Endodermal cell (in vitro differentiated cells): Measurements from ENCODE around the gene LRRC74B. TPM values are rescaled to one million over a fixed set of nuclear protein-coding genes. Genes with fewer than 3 reads are reported as not detected.
A peak's percentile ranks its signal among the peaks of the same experiment; 100 is the strongest.

Source experiments
- DNase-seq: peaks from one replicate; pipeline ENCODE4 v3.0.0-alpha.2; 2017
- H3K27ac ChIP-seq: 2 replicates; pipeline ENCODE4 v1.5.1; 2013; ENCODE audit warnings: mild to moderate bottlenecking, low read depth, low read length, moderate library complexity
- H3K27me3 ChIP-seq: 2 replicates; pipeline ENCODE4 v1.6.1; 2013; ENCODE audit warnings: mild to moderate bottlenecking, low read length, moderate library complexity; ENCODE audit not compliant: insufficient read depth, control insufficient read depth, poor library complexity, severe bottlenecking
- H3K36me3 ChIP-seq: 2 replicates; pipeline ENCODE4 v1.7.0; 2013; ENCODE audit warnings: mild to moderate bottlenecking, low read length, moderate library complexity; ENCODE audit not compliant: control insufficient read depth, insufficient read depth
- H3K4me1 ChIP-seq: one replicate; pipeline ENCODE4 v1.7.0; 2013; ENCODE audit warnings: low read length; ENCODE audit not compliant: control insufficient read depth, insufficient read depth
- H3K4me3 ChIP-seq: 2 replicates; pipeline ENCODE4 v1.5.1; 2013; ENCODE audit warnings: mild to moderate bottlenecking, low read length, moderate library complexity
- H3K9ac ChIP-seq: 2 replicates; pipeline ENCODE4 v1.6.1; 2013; ENCODE audit warnings: mild to moderate bottlenecking, low read length, moderate library complexity; ENCODE audit not compliant: poor library complexity, severe bottlenecking; ENCODE audit errors: extremely low read depth
- H3K9me3 ChIP-seq: 2 replicates; pipeline ENCODE4 v1.6.1; 2013; ENCODE audit warnings: mild to moderate bottlenecking, low read length, moderate library complexity; ENCODE audit not compliant: control insufficient read depth
- H3K27ac Mint-ChIP-seq: 2 replicates; pipeline ENCODE4 v1.8.0; 2020; ENCODE audit warnings: mixed read lengths
- H3K27me3 Mint-ChIP-seq: 2 replicates; pipeline ENCODE4 v1.8.0; 2021; ENCODE audit warnings: mild to moderate bottlenecking, mixed read lengths; ENCODE audit not compliant: insufficient read depth
- H3K36me3 Mint-ChIP-seq: 2 replicates; pipeline ENCODE4 v1.8.0; 2020; ENCODE audit warnings: low read depth, mixed read lengths
- H3K4me1 Mint-ChIP-seq: 2 replicates; pipeline ENCODE4 v1.8.0; 2020; ENCODE audit warnings: mixed read lengths
- H3K4me3 Mint-ChIP-seq: 2 replicates; pipeline ENCODE4 v1.8.0; 2020; ENCODE audit warnings: mild to moderate bottlenecking, moderate library complexity, mixed read lengths
- H3K9me3 Mint-ChIP-seq: 2 replicates; pipeline ENCODE4 v1.8.0; 2020; ENCODE audit warnings: mild to moderate bottlenecking, mixed read lengths
- CTCF ChIP-seq: fragments of 200-600 bp; sonication (generic); conservative IDR thresholded peaks from 2 replicates; pipeline ENCODE4 v1.5.0; 2021; ENCODE audit warnings: antibody characterized with exemption, mild to moderate bottlenecking
- WGBS, 2 experiments: methylation state at CpG; one replicate each; pipeline versions ENCODE4 v1.1.5 to v1.1.7; 2013; ENCODE audit warnings: missing lambda C conversion rate in 2 of 2, mixed read lengths in 1 of 2; ENCODE audit not compliant: insufficient coverage in 1 of 2, insufficient read length in 1 of 2; 5-methylcytosine and 5-hydroxymethylcytosine counted together
- total RNA-seq, 2 donors: library from RNA; stranded (reverse); fragmentation: NEBNext Ultra II Directional in 1 of 2; extraction: Animal tissue kit (Norgen Biotek cat#: 25700) in 1 of 2; gene quantifications; 2 replicates in 1 of 2; 3 replicates in 1 of 2; pipeline ENCODE4 v1.2.1, GENCODE V29; 2021

Gene LRRC74B
- total RNA-seq, 2 donors from 2014 or later, result not detected

DNA sequence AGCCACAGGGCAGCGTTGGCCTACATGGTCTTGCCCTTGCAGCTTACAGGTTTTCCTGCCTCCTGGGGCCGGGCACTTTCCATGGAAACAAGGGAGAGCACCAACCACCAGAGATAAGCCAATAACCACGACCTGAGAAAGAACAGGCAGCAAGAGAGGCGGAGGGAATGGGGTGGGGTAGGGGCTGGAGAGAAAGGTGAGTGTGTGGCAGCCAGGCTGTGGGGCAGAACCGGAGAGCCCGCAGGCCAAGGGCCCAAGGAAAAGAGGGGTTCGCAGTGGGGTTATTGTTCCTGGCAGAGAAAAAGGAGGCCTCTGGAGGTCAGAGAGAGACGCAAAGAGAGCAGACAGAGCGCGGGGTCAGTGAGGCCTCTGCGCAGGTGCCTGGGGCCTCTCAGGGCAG lies 33.2 kb downstream of the LRRC74B start:
- Histone ChIP-seq H3K27me3 (no peaks in the 10 kb centered on the region), H3K4me3 (no peak overlapping the region), H3K27ac (no peak overlapping the region), H3K36me3 (no peaks in the 10 kb centered on the region), H3K9me3 (no peaks in the 10 kb centered on the region), H3K4me1 (no peaks in the 10 kb centered on the region), H3K9ac (no peak overlapping the region)
- DNase-seq, result no peak
- no peak for TF ChIP-seq CTCF
- Mint-ChIP-seq H3K4me3 (no peak overlapping the region), H3K36me3 (no peaks in the 10 kb centered on the region), H3K27me3 (peaks cover 1% of the 10 kb centered on the region), H3K27ac (peak overlapping the region; percentile 21), H3K9me3 (no peaks in the 10 kb centered on the region), H3K4me1 (peaks cover 5% of the 10 kb centered on the region)
- 82 to 90% methylated on average over 6 to 11 of the region's 11 CpGs for WGBS, 2 experiments

DNA sequence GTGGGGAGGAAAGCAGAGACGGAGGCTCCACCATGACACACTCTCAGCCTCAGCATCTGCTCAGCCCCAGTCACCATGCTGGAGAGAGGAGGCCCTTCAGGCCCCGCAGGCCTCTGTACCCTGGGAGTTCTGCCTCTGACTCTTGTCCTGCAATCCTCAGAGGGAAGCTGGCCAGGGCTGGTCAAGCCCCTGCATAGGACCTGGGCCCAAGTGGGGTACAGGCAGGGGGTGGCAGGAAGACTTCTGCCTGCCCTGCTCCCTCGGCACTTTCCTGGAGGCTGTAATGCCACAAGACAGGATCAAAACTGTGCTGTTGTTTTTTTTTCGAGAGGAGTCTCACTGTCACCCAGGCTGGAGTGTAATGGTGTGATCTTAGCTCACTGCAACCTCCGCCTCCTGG lies 33.7 kb downstream of the LRRC74B start:
- Mint-ChIP-seq H3K9me3 (peaks cover under 1% of the 10 kb centered on the region), H3K27me3 (peaks cover 1% of the 10 kb centered on the region), H3K4me3 (no peak overlapping the region), H3K4me1 (peaks cover 5% of the 10 kb centered on the region), H3K36me3 (no peaks in the 10 kb centered on the region), H3K27ac (no peak overlapping the region)
- no peak overlapping the region for H3K27ac ChIP-seq
- no peaks in the 10 kb centered on the region for H3K27me3 ChIP-seq
- no peak overlapping the region for H3K4me3 ChIP-seq
- H3K36me3 ChIP-seq, result no peaks in the 10 kb centered on the region
- DNase-seq, result no peak
- H3K9ac ChIP-seq, result no peak overlapping the region
- H3K4me1 ChIP-seq, result no peaks in the 10 kb centered on the region
- 90 to 96% methylated on average over 3 to 5 of the region's 5 CpGs for WGBS, 2 experiments
- no peak for TF ChIP-seq CTCF
- no peaks in the 10 kb centered on the region for H3K9me3 ChIP-seq

DNA sequence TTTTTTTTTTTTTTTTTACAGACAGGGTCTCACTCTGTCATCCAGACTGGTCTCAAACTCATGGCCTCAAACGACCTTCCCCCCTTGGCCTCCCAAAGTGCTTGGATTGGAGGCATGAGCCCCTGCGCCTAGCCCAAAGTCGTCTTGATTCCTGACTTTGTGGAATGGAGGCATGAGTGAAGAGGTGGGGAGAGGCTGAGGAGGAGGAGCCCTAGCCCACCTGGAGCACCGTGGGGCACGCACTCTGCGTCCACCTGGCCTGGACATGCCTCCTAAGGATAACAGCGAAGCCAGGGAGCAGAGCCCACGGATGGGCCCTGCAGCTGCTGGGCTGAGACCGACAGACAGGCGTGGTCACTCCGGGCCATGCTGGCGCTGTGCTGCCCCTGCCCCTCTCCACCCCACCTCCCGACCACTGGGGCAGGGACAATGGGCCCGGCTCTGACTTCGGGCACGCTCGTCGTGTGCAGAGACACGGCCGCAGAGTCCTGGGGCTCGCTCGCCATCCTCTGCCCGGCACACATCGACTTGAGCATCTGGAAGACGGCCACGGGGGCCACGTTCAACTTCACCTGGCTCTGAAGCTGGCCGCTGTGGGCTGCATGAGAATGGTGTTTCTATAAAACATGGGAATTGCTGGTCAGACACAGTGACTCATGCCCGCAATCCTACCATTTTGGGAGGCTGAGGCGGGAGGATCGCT lies 34.8 kb downstream of the LRRC74B start:
- H3K36me3 Mint-ChIP-seq, result no peaks in the 10 kb centered on the region
- WGBS, 2 experiments, result 93 to 96% methylated on average over 17 to 31 of the region's 31 CpGs
- TF ChIP-seq CTCF, result no peak

More for the DNA sequence above, 34.8 kb downstream of the LRRC74B start:
- no peak overlapping the region for H3K9ac ChIP-seq
- H3K9me3 Mint-ChIP-seq, result peaks cover 5% of the 10 kb centered on the region
- no peaks in the 10 kb centered on the region for H3K36me3 ChIP-seq
- H3K27ac ChIP-seq, result no peak overlapping the region
- H3K4me3 ChIP-seq, result no peak overlapping the region
- no peak overlapping the region for H3K4me3 Mint-ChIP-seq
- H3K27me3 ChIP-seq, result no peaks in the 10 kb centered on the region
- peaks cover 5% of the 10 kb centered on the region for H3K4me1 Mint-ChIP-seq
- H3K27me3 Mint-ChIP-seq, result peaks cover 2% of the 10 kb centered on the region
- H3K9me3 ChIP-seq, result no peaks in the 10 kb centered on the region
- no peak overlapping the region for H3K27ac Mint-ChIP-seq
- H3K4me1 ChIP-seq, result no peaks in the 10 kb centered on the region
- DNase-seq, result no peak
